HCT116 (cell line): Measurements from ENCODE around the gene RRM1.

Experiments used
- CEBPB ChIP-seq: IDR thresholded peaks from 2 replicates; pipeline ENCODE4 v1.6.1; 2012; ENCODE audit warnings: low read depth
- CTCF ChIP-seq, 3 experiments: fragments of 200-600 bp in 1 of 3; sonication (generic) in 1 of 3; IDR thresholded peaks in 2 of 3; conservative IDR thresholded peaks in 1 of 3; 2 replicates each; pipeline ENCODE4 v1.5.1; 2012 to 2017; ENCODE audit warnings: low read depth in 2 of 3, low read length in 2 of 3, antibody characterized with exemption in 1 of 3, borderline replicate concordance in 1 of 3, control low read depth in 1 of 3, mild to moderate bottlenecking in 1 of 3, mixed read lengths in 1 of 3, mixed run types in 1 of 3, moderate library complexity in 1 of 3; ENCODE audit not compliant: insufficient read depth in 1 of 3
- EZH2 ChIP-seq: fragments of 200-600 bp; sonication (generic); IDR thresholded peaks from 2 replicates; pipeline ENCODE4 v1.6.1; 2017; ENCODE audit warnings: antibody characterized with exemption, mixed run types
- JUND ChIP-seq: IDR thresholded peaks from 2 replicates; pipeline ENCODE4 v1.6.1; 2012
- MAX ChIP-seq: IDR thresholded peaks from 2 replicates; pipeline ENCODE4 v1.6.1; 2012
- POLR2A ChIP-seq: IDR thresholded peaks from 2 replicates; pipeline ENCODE4 v1.7.0; 2011; ENCODE audit warnings: borderline replicate concordance; ENCODE audit not compliant: insufficient read depth, insufficient read length; ENCODE audit errors: extremely low read depth
- POLR2AphosphoS5 ChIP-seq: IDR thresholded peaks from 2 replicates; pipeline ENCODE4 v1.6.1; 2011; ENCODE audit warnings: mild to moderate bottlenecking, low read depth, low read length, moderate library complexity
- REST ChIP-seq: IDR thresholded peaks from 2 replicates; pipeline ENCODE4 v1.6.1; 2012; ENCODE audit warnings: low read depth
- SIN3A ChIP-seq: IDR thresholded peaks from 2 replicates; pipeline ENCODE4 v1.6.1; 2012; ENCODE audit warnings: low read depth
- TCF7L2 ChIP-seq: IDR thresholded peaks from 2 replicates; pipeline ENCODE4 v1.7.0; 2011; ENCODE audit warnings: borderline replicate concordance, inconsistent platforms; ENCODE audit not compliant: insufficient read depth, insufficient read length; ENCODE audit errors: extremely low read depth
- ZFX ChIP-seq: fragments of 450-650 bp; IDR thresholded peaks from 2 replicates; pipeline ENCODE4 v1.6.1; 2017
- ZNF274 ChIP-seq: fragments of 200-500 bp; sonication (Bioruptor generic); IDR thresholded peaks from 2 replicates; pipeline ENCODE4 v1.6.1; 2014; ENCODE audit warnings: mild to moderate bottlenecking, low read depth, low read length, inconsistent platforms

- TF ChIP-seq CTCF (IDR thresholded peaks at IDR 0.05 in 2 of 3, conservative IDR thresholded peaks at IDR 0.05 in 1 of 3; ENCODE audit: borderline replicate concordance in 1 of 3, insufficient read depth in 1 of 3, low read depth in 2 of 3, low read length in 2 of 3): no peak
- TF ChIP-seq SIN3A: no peak
- no peak for TF ChIP-seq EZH2
- TF ChIP-seq POLR2A: no peak
- no peak for TF ChIP-seq POLR2AphosphoS5
- no peak for TF ChIP-seq JUND
- no peak for TF ChIP-seq ZNF274
- no peak for TF ChIP-seq REST
- no peak for TF ChIP-seq ZFX
- TF ChIP-seq CEBPB: no peak
- TF ChIP-seq MAX: no peak
- TF ChIP-seq TCF7L2: no peak
Observed at GRCh38 chr11:4123218-4123617, 28.6 kb downstream of the RRM1 start.
